GM23338 (cell line): ENCODE measurements around the gene VAV3. TPM values are rescaled to one million over a fixed set of nuclear protein-coding genes. Genes with fewer than 3 reads are reported as not detected.

Experiments
- ATAC-seq: fragments of 200-7000 bp; cut with Tn5 transposase; 3 replicates; pipeline ENCODE4 v1.9.1; 2020
- DNase-seq: peaks from one replicate; pipeline ENCODE4 v3.0.0-alpha.2; 2015; ENCODE audit warnings: low spot score
- H2AFZ ChIP-seq: fragments of 200-600 bp; sonication (generic); 2 replicates; pipeline ENCODE4 v1.8.0; 2016; ENCODE audit warnings: antibody characterized with exemption, mild to moderate bottlenecking, moderate library complexity
- H3F3A ChIP-seq: fragments of 200-600 bp; sonication (generic); replicated peaks from 2 replicates; pipeline ENCODE4 v1.8.0; 2017; ENCODE audit warnings: antibody characterized with exemption, mixed run types, low read depth
- H3K27ac ChIP-seq: fragments of 200-600 bp; sonication (generic); 2 replicates; pipeline ENCODE4 v1.6.1; 2016; ENCODE audit warnings: low read depth
- H3K27me3 ChIP-seq: fragments of 200-600 bp; sonication (generic); 2 replicates; pipeline ENCODE4 v1.8.0; 2016; ENCODE audit warnings: mild to moderate bottlenecking, mixed run types, moderate library complexity; ENCODE audit not compliant: insufficient read depth
- H3K36me3 ChIP-seq: fragments of 200-600 bp; sonication (generic); 2 replicates; pipeline ENCODE4 v1.8.0; 2016; ENCODE audit warnings: mild to moderate bottlenecking; ENCODE audit not compliant: insufficient read depth
- H3K4me1 ChIP-seq: fragments of 200-600 bp; sonication (generic); 2 replicates; pipeline ENCODE4 v1.8.0; 2016; ENCODE audit warnings: mild to moderate bottlenecking, moderate library complexity; ENCODE audit not compliant: insufficient read depth
- H3K4me2 ChIP-seq: fragments of 200-600 bp; sonication (generic); 2 replicates; pipeline ENCODE4 v1.7.1; 2017; ENCODE audit warnings: mixed run types
- H3K4me3 ChIP-seq: fragments of 200-600 bp; sonication (generic); 2 replicates; pipeline ENCODE4 v1.6.1; 2016; ENCODE audit warnings: mixed run types
- H3K79me2 ChIP-seq: fragments of 200-600 bp; sonication (generic); replicated peaks from 2 replicates; pipeline ENCODE4 v1.8.0; 2017; ENCODE audit warnings: mild to moderate bottlenecking; ENCODE audit not compliant: insufficient read depth
- H3K9me2 ChIP-seq: fragments of 200-600 bp; sonication (generic); 2 replicates; pipeline ENCODE4 v1.8.0; 2017; ENCODE audit not compliant: insufficient read depth
- H4K20me1 ChIP-seq: fragments of 200-600 bp; sonication (generic); replicated peaks from 2 replicates; pipeline ENCODE4 v1.8.0; 2017; ENCODE audit warnings: mild to moderate bottlenecking; ENCODE audit not compliant: insufficient read depth
- H3K27ac Mint-ChIP-seq: 2 replicates; pipeline ENCODE4 v1.8.0; 2020; ENCODE audit warnings: inconsistent platforms, mild to moderate bottlenecking, moderate library complexity, mixed read lengths
- H3K27me3 Mint-ChIP-seq: 3 replicates; pipeline ENCODE4 v1.8.0; 2022; ENCODE audit warnings: low read depth, mild to moderate bottlenecking, moderate library complexity, mixed read lengths, inconsistent platforms; ENCODE audit not compliant: insufficient read depth, poor library complexity
- H3K36me3 Mint-ChIP-seq: 3 replicates; pipeline ENCODE4 v1.8.0; 2021; ENCODE audit warnings: low read depth, mild to moderate bottlenecking, inconsistent platforms, moderate library complexity, mixed read lengths
- H3K4me1 Mint-ChIP-seq: 3 replicates; pipeline ENCODE4 v1.8.0; 2020; ENCODE audit warnings: mild to moderate bottlenecking, inconsistent platforms, mixed read lengths
- H3K4me3 Mint-ChIP-seq: 3 replicates; pipeline ENCODE4 v1.8.0; 2021; ENCODE audit warnings: moderate library complexity, mild to moderate bottlenecking, inconsistent platforms, mixed read lengths
- H3K9me3 Mint-ChIP-seq: 3 replicates; pipeline ENCODE4 v1.8.0; 2020; ENCODE audit warnings: moderate library complexity, mild to moderate bottlenecking, inconsistent platforms, mixed read lengths
- CREB1 ChIP-seq: fragments of 250-450 bp; sonication (Bioruptor Pico); IDR thresholded peaks from 2 replicates; pipeline ENCODE4 v1.5.0; 2020; ENCODE audit warnings: low read depth, mild to moderate bottlenecking, moderate library complexity
- CTCF ChIP-seq, 2 experiments: fragments of 200-600 bp in 1 of 2; sonication (generic) in 1 of 2; conservative IDR thresholded peaks; 2 replicates each; pipeline versions ENCODE4 v1.5.1 to v1.6.1; 2016 to 2017; ENCODE audit warnings: antibody characterized with exemption in 2 of 2, low read depth in 2 of 2, mild to moderate bottlenecking in 2 of 2, moderate library complexity in 1 of 2
- EZH2 ChIP-seq: fragments of 200-600 bp; sonication (generic); IDR thresholded peaks from one replicate; pipeline ENCODE4 v1.8.0; 2017; ENCODE audit warnings: antibody characterized with exemption, mild to moderate bottlenecking, low read depth; ENCODE audit not compliant: unreplicated experiment
- EZH2phosphoT487 ChIP-seq: fragments of 200-600 bp; sonication (generic); IDR thresholded peaks from one replicate; pipeline ENCODE4 v1.8.1; 2018; ENCODE audit warnings: antibody characterized with exemption; ENCODE audit not compliant: unreplicated experiment
- JUNB ChIP-seq: IDR thresholded peaks from one replicate; pipeline ENCODE4 v1.6.1; 2016; ENCODE audit warnings: antibody characterized with exemption; ENCODE audit not compliant: unreplicated experiment
- NANOG ChIP-seq: IDR thresholded peaks from 2 replicates; pipeline ENCODE4 v1.6.1; 2016; ENCODE audit warnings: antibody characterized with exemption, borderline replicate concordance
- STAT1 ChIP-seq: IDR thresholded peaks from one replicate; pipeline ENCODE4 v1.6.1; 2016; ENCODE audit warnings: antibody characterized with exemption; ENCODE audit not compliant: unreplicated experiment
- ZNF114 ChIP-seq: fragments of 250-450 bp; sonication (Bioruptor Pico); IDR thresholded peaks from 2 replicates; pipeline ENCODE4 v1.5.0; 2020; ENCODE audit warnings: mild to moderate bottlenecking, moderate library complexity
- polyA plus RNA-seq: library from polyadenylated mRNA; unstranded; fragments of >200 nt; fragmentation: Nextera tagmentation; extraction: Ambion mirVana; gene quantifications from 2 replicates; pipeline ENCODE4 v1.2.1, GENCODE V29; 2016
- total RNA-seq: library from RNA; depleted of rRNA; stranded (reverse); fragments of >200 nt; shearing (Covaris generic); gene quantifications from 2 replicates; pipeline ENCODE4 v1.2.3, GENCODE V29; 2014
- TF ChIP-seq, protein P1 (sequence below): IDR thresholded peaks from 2 replicates; pipeline ENCODE4 v1.6.1; 2016; ENCODE audit warnings: antibody characterized with exemption
- TF ChIP-seq, protein P2 (sequence below): IDR thresholded peaks from one replicate; pipeline ENCODE4 v1.6.1; 2018; ENCODE audit warnings: antibody characterized with exemption; ENCODE audit not compliant: unreplicated experiment

Gene VAV3
- total and polyA plus RNA-seq, 2 experiments from 2014 or later, result 3.0 to 11.3 TPM

DNA sequence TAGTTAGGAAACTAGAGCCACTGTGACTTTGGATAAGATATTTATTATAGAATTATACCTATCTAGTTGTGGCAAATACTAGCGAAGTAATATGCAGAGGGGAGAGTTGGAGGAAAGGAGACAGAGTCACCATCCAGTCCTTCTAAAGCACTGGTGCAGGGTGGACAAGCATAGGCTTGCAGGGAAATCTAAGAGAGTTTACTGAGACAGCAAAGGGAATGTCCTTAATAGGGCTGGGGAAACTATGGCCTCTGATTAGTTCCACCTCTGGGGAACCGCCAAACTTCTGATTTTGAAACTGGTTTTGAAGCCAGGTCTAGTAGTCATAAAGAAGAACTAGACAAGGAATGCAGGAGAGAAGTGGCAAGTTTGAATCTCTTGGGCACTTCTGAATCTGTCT, 407.9 kb downstream of the VAV3 start (continued):
- TF ChIP-seq CTCF (conservative IDR thresholded peaks at IDR 0.05; ENCODE audit: low read depth in 2 of 2), result no peak
- TF ChIP-seq EZH2phosphoT487, result no peak

- DNase-seq, result no peak
- no peak for ATAC-seq
- H3K27ac Mint-ChIP-seq, result no peak overlapping the region
- no peaks in the 10 kb centered on the region for H3K36me3 Mint-ChIP-seq
- no peaks in the 10 kb centered on the region for H4K20me1 ChIP-seq
- H3K4me3 ChIP-seq, result no peak overlapping the region
- H3K9me2 ChIP-seq, result peaks cover 14% of the 10 kb centered on the region; the same call in 1 of the 2 replicates
- no peaks in the 10 kb centered on the region for H3K79me2 ChIP-seq
- no peak overlapping the region for H2AFZ ChIP-seq
- no peaks in the 10 kb centered on the region for H3K4me1 ChIP-seq
- no peaks in the 10 kb centered on the region for H3K4me1 Mint-ChIP-seq
- TF ChIP-seq ZNF114 (CRISPR knock-in tag) (no peak), NANOG (no peak)
- no peak overlapping the region for H3K27ac ChIP-seq
- H3K27me3 ChIP-seq, result no peaks in the 10 kb centered on the region
- no peaks in the 10 kb centered on the region for H3K27me3 Mint-ChIP-seq
- H3F3A ChIP-seq, result no peaks in the 10 kb centered on the region
- H3K4me2 ChIP-seq, result no peak overlapping the region
- no peaks in the 10 kb centered on the region for H3K36me3 ChIP-seq
- no peaks in the 10 kb centered on the region for H3K9me3 Mint-ChIP-seq
- no peak overlapping the region for H3K4me3 Mint-ChIP-seq
Observed at GRCh38 chr1:107555578-107555977, 409.4 kb downstream of the VAV3 start.

GRCh38 chr1:107552781-107553180, 412.2 kb downstream of the VAV3 start:
- no peaks in the 10 kb centered on the region for H3K4me1 Mint-ChIP-seq
- no peak for ATAC-seq
- TF ChIP-seq, protein P1, sequence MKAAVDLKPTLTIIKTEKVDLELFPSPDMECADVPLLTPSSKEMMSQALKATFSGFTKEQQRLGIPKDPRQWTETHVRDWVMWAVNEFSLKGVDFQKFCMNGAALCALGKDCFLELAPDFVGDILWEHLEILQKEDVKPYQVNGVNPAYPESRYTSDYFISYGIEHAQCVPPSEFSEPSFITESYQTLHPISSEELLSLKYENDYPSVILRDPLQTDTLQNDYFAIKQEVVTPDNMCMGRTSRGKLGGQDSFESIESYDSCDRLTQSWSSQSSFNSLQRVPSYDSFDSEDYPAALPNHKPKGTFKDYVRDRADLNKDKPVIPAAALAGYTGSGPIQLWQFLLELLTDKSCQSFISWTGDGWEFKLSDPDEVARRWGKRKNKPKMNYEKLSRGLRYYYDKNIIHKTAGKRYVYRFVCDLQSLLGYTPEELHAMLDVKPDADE, result no peak
- TF ChIP-seq CREB1 (CRISPR knock-in tag) (no peak), EZH2phosphoT487 (no peak), ZNF114 (CRISPR knock-in tag) (no peak), NANOG (no peak), STAT1 (no peak), EZH2 (no peak), JUNB (no peak), CTCF (conservative IDR thresholded peaks at IDR 0.05; ENCODE audit: low read depth in 2 of 2) (no peak)
- TF ChIP-seq, protein P2, sequence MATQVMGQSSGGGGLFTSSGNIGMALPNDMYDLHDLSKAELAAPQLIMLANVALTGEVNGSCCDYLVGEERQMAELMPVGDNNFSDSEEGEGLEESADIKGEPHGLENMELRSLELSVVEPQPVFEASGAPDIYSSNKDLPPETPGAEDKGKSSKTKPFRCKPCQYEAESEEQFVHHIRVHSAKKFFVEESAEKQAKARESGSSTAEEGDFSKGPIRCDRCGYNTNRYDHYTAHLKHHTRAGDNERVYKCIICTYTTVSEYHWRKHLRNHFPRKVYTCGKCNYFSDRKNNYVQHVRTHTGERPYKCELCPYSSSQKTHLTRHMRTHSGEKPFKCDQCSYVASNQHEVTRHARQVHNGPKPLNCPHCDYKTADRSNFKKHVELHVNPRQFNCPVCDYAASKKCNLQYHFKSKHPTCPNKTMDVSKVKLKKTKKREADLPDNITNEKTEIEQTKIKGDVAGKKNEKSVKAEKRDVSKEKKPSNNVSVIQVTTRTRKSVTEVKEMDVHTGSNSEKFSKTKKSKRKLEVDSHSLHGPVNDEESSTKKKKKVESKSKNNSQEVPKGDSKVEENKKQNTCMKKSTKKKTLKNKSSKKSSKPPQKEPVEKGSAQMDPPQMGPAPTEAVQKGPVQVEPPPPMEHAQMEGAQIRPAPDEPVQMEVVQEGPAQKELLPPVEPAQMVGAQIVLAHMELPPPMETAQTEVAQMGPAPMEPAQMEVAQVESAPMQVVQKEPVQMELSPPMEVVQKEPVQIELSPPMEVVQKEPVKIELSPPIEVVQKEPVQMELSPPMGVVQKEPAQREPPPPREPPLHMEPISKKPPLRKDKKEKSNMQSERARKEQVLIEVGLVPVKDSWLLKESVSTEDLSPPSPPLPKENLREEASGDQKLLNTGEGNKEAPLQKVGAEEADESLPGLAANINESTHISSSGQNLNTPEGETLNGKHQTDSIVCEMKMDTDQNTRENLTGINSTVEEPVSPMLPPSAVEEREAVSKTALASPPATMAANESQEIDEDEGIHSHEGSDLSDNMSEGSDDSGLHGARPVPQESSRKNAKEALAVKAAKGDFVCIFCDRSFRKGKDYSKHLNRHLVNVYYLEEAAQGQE, result no peak

More at GRCh38 chr1:107552781-107553180, 412.2 kb downstream of the VAV3 start:
- Mint-ChIP-seq H3K27ac (no peak overlapping the region), H3K9me3 (no peaks in the 10 kb centered on the region), H3K4me3 (no peak overlapping the region), H3K27me3 (no peaks in the 10 kb centered on the region), H3K36me3 (no peaks in the 10 kb centered on the region)
- Histone ChIP-seq H3K27me3 (no peaks in the 10 kb centered on the region), H3K4me1 (no peaks in the 10 kb centered on the region), H3F3A (no peaks in the 10 kb centered on the region), H3K9me2 (peaks cover 18% of the 10 kb centered on the region; the same call in 1 of the 2 replicates), H3K4me2 (no peak overlapping the region), H2AFZ (no peak overlapping the region), H3K36me3 (no peaks in the 10 kb centered on the region), H3K4me3 (no peak overlapping the region), H4K20me1 (no peaks in the 10 kb centered on the region), H3K27ac (no peak overlapping the region), H3K79me2 (no peaks in the 10 kb centered on the region)
- DNase-seq, result no peak
